Thyroid gland (tissue), 4 donors: ENCODE results near the gene TXNL4A.

ENCODE experiments used
- POLR2A ChIP-seq, 2 donors: fragments of 450-650 bp; IDR thresholded peaks; one replicate each; pipeline ENCODE4 v1.6.1; 2017; ENCODE audit warnings: antibody characterized with exemption in 2 of 2, mild to moderate bottlenecking in 2 of 2, moderate library complexity in 1 of 2
- TF ChIP-seq, protein P1 (sequence below), 6 experiments: fragments of 200-600 bp in 3 of 6; fragments of 450-650 bp in 3 of 6; sonication (generic) in 3 of 6; IDR thresholded peaks; one replicate each; pipeline ENCODE4 v1.5.1; 2016 to 2019; ENCODE audit warnings: antibody characterized with exemption in 6 of 6, mild to moderate bottlenecking in 2 of 6, inconsistent platforms in 1 of 6, moderate library complexity in 1 of 6

- TF ChIP-seq, protein P1, sequence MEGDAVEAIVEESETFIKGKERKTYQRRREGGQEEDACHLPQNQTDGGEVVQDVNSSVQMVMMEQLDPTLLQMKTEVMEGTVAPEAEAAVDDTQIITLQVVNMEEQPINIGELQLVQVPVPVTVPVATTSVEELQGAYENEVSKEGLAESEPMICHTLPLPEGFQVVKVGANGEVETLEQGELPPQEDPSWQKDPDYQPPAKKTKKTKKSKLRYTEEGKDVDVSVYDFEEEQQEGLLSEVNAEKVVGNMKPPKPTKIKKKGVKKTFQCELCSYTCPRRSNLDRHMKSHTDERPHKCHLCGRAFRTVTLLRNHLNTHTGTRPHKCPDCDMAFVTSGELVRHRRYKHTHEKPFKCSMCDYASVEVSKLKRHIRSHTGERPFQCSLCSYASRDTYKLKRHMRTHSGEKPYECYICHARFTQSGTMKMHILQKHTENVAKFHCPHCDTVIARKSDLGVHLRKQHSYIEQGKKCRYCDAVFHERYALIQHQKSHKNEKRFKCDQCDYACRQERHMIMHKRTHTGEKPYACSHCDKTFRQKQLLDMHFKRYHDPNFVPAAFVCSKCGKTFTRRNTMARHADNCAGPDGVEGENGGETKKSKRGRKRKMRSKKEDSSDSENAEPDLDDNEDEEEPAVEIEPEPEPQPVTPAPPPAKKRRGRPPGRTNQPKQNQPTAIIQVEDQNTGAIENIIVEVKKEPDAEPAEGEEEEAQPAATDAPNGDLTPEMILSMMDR (IDR thresholded peaks at IDR 0.05): no peak
- TF ChIP-seq POLR2A (IDR thresholded peaks at IDR 0.05): no peak
Measured at GRCh38 chr18:79952456-79952995, 35.8 kb downstream of the TXNL4A start.
